Stimulated activated naive CD4-positive, alpha-beta T cell (primary cell): Measurements from ENCODE around the gene FBXW9.
"Not testable (repeated sequence)": the region's sequence is repeated elsewhere in the genome, so short reads cannot be mapped to it uniquely, and the experiment has no call there.

Source experiments
- DNase-seq, 6 experiments: peaks; one replicate each; lab custom pipeline; 2025; lab: John Stamatoyannopoulos, UW

The FBXW9 gene

GRCh38 chr19:12652219-12652618 lies 44.2 kb downstream of the FBXW9 start:
- no peak for DNase-seq

- DNase-seq: no peak
Measured at GRCh38 chr19:12649941-12650340, 46.5 kb downstream of the FBXW9 start.

GRCh38 chr19:12648088-12648487 lies 48.3 kb downstream of the FBXW9 start:
- no peak for DNase-seq

GRCh38 chr19:12647490-12648071 lies 48.9 kb downstream of the FBXW9 start:
- DNase-seq: peak in 3 of 6 experiments; percentile 24 to 34 (median 34)

GRCh38 chr19:12647047-12647446 lies 49.4 kb downstream of the FBXW9 start:
- DNase-seq: no peak

- no peak for DNase-seq
Measured at GRCh38 chr19:12646551-12646950, 49.9 kb downstream of the FBXW9 start.

- DNase-seq: not testable (repeated sequence)
Measured at GRCh38 chr19:12643716-12644115, 52.7 kb downstream of the FBXW9 start.

GRCh38 chr19:12642506-12642905 lies 53.9 kb downstream of the FBXW9 start:
- DNase-seq: no peak

GRCh38 chr19:12641456-12641855 lies 55.0 kb downstream of the FBXW9 start:
- no peak for DNase-seq

GRCh38 chr19:12639901-12640613 lies 56.4 kb downstream of the FBXW9 start:
- DNase-seq: peak; percentile 64 to 77 (median 72)
